Endothelial cell of umbilical vein (primary cell): ENCODE measurements around the gene TMPRSS9.

Experiments
- EZH2 ChIP-seq: IDR thresholded peaks from 2 replicates; pipeline ENCODE4 v1.6.1; 2012; ENCODE audit warnings: borderline replicate concordance, low read depth, mild to moderate bottlenecking, moderate library complexity, low read length, inconsistent platforms; ENCODE audit not compliant: severe bottlenecking
- FOS ChIP-seq: IDR thresholded peaks from 2 replicates; pipeline ENCODE4 v1.6.1; 2011; ENCODE audit warnings: mild to moderate bottlenecking, low read length, moderate library complexity, borderline replicate concordance; ENCODE audit not compliant: insufficient read depth
- GATA2 ChIP-seq: IDR thresholded peaks from 2 replicates; pipeline ENCODE4 v1.7.0; 2011; ENCODE audit warnings: low read depth, mild to moderate bottlenecking, moderate library complexity, mixed read lengths, low read length; ENCODE audit not compliant: insufficient read length, insufficient read depth
- JUN ChIP-seq: IDR thresholded peaks from 2 replicates; pipeline ENCODE4 v1.6.1; 2011; ENCODE audit warnings: borderline replicate concordance, low read depth; ENCODE audit not compliant: insufficient read length, insufficient read depth
- MYC ChIP-seq: IDR thresholded peaks from one replicate; pipeline ENCODE4 v1.6.1; 2011; ENCODE audit warnings: mild to moderate bottlenecking, low read depth, low read length
- POLR2A ChIP-seq: IDR thresholded peaks from 2 replicates; pipeline ENCODE4 v1.6.1; 2012; ENCODE audit warnings: low read depth, mild to moderate bottlenecking, control low read depth, low read length
- POLR2AphosphoS5 ChIP-seq: IDR thresholded peaks from 2 replicates; pipeline ENCODE4 v1.6.1; 2012; ENCODE audit warnings: low read depth, mild to moderate bottlenecking, control low read depth, low read length, moderate library complexity; ENCODE audit not compliant: insufficient read depth
- TF ChIP-seq, protein P1 (sequence below), 2 donors: IDR thresholded peaks; 1 replicate in 1 of 2; 2 replicates in 1 of 2; pipeline ENCODE4 v1.5.1; 2011; ENCODE audit warnings: low read length in 2 of 2, mild to moderate bottlenecking in 2 of 2, moderate library complexity in 2 of 2, control low read depth in 1 of 2, inconsistent platforms in 1 of 2, low read depth in 1 of 2; ENCODE audit not compliant: insufficient read depth in 1 of 2; ENCODE audit errors: extremely low read depth in 1 of 2
- TF ChIP-seq, protein P2 (sequence below): IDR thresholded peaks from 2 replicates; pipeline ENCODE4 v1.6.1; 2011; ENCODE audit not compliant: insufficient read depth, insufficient read length

DNA sequence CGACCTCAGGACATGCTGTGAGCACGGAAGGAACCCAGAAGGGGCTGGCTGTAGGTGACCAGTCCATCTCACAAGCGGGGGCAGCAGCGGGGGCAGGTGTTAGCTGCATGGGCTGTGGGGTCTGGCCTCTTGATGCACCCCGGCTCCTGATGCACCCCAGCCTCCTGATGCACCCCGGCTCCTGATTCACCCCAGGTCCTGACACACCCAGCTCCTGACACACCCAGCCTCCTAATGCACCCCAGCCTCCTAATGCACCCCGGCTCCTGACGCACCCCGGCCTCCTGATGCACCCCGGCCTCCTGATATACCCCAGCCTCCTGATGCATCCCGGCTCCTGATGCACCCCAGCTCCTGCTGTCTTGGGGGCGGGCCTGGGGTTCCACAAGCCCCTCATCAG lies 39.1 kb upstream of the TMPRSS9 start:
- TF ChIP-seq, protein P1, sequence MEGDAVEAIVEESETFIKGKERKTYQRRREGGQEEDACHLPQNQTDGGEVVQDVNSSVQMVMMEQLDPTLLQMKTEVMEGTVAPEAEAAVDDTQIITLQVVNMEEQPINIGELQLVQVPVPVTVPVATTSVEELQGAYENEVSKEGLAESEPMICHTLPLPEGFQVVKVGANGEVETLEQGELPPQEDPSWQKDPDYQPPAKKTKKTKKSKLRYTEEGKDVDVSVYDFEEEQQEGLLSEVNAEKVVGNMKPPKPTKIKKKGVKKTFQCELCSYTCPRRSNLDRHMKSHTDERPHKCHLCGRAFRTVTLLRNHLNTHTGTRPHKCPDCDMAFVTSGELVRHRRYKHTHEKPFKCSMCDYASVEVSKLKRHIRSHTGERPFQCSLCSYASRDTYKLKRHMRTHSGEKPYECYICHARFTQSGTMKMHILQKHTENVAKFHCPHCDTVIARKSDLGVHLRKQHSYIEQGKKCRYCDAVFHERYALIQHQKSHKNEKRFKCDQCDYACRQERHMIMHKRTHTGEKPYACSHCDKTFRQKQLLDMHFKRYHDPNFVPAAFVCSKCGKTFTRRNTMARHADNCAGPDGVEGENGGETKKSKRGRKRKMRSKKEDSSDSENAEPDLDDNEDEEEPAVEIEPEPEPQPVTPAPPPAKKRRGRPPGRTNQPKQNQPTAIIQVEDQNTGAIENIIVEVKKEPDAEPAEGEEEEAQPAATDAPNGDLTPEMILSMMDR (IDR thresholded peaks at IDR 0.05; ENCODE audit: extremely low read depth in 1 of 2, insufficient read depth in 1 of 2, low read depth in 1 of 2, low read length in 2 of 2), result no peak
- TF ChIP-seq POLR2A (no peak), POLR2AphosphoS5 (no peak), EZH2 (no peak), JUN (no peak), MYC (no peak), GATA2 (no peak), FOS (no peak)
- TF ChIP-seq, protein P2, sequence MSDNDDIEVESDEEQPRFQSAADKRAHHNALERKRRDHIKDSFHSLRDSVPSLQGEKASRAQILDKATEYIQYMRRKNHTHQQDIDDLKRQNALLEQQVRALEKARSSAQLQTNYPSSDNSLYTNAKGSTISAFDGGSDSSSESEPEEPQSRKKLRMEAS, result no peak
